K562 (cell line): ENCODE data around the gene TMEM151A. TPM values are rescaled to one million over a fixed set of nuclear protein-coding genes. Genes with fewer than 3 reads are reported as not detected.
A peak's percentile ranks its signal among the peaks of the same experiment; 100 is the strongest.

Experiments used
- E2F1 ChIP-seq: sonication (generic); formaldehyde crosslinking; IDR thresholded peaks from 2 replicates; pipeline ENCODE4 v1.8.1; 2023; ENCODE audit warnings: mild to moderate bottlenecking, missing genetic modification reagents, moderate library complexity
- ETS1 ChIP-seq: conservative IDR thresholded peaks from 2 replicates; pipeline ENCODE4 v1.6.1; 2011; ENCODE audit warnings: low read depth, mild to moderate bottlenecking, low read length; ENCODE audit not compliant: control insufficient read depth
- FOXJ2 ChIP-seq: fragments of 200-800 bp; sonication (Bioruptor generic); IDR thresholded peaks from 2 replicates; pipeline ENCODE4 v1.6.1; 2016; ENCODE audit warnings: missing genetic modification characterization, missing compliant biosample characterization
- HNRNPH1 ChIP-seq: fragments of 200-400 bp; formaldehyde crosslinking; optimal IDR thresholded peaks from 2 replicates; pipeline ENCODE3; 2017; ENCODE audit warnings: low read depth, mild to moderate bottlenecking, low read length, moderate library complexity
- KDM4B ChIP-seq, 2 experiments: fragments of 450-650 bp in 1 of 2; sonication (generic) in 1 of 2; IDR thresholded peaks; 2 replicates each; pipeline ENCODE4 v1.6.1; 2016 to 2017; ENCODE audit warnings: borderline replicate concordance in 2 of 2, antibody characterized with exemption in 1 of 2, low read depth in 1 of 2, mild to moderate bottlenecking in 1 of 2
- MBD2 ChIP-seq: sonication (generic); IDR thresholded peaks from 2 replicates; pipeline ENCODE4 v1.6.1; 2016; ENCODE audit warnings: low read depth, borderline replicate concordance
- PCBP2 ChIP-seq: fragments of 200-400 bp; formaldehyde crosslinking; IDR thresholded peaks from 2 replicates; pipeline ENCODE4 v1.6.1; 2018; ENCODE audit warnings: low read length, low read depth, mild to moderate bottlenecking, moderate library complexity; ENCODE audit not compliant: poor library complexity, severe bottlenecking
- RCOR1 ChIP-seq, 2 experiments: IDR thresholded peaks; 2 replicates each; pipeline ENCODE4 v1.6.1; 2012; ENCODE audit warnings: low read depth in 2 of 2, low read length in 2 of 2, borderline replicate concordance in 1 of 2, improper control_type of control experiment in 1 of 2
- SAFB ChIP-seq: fragments of 200-400 bp; formaldehyde crosslinking; IDR thresholded peaks from 2 replicates; pipeline ENCODE4 v1.6.1; 2017; ENCODE audit warnings: low read depth, low read length, borderline replicate concordance
- SRSF3 ChIP-seq: fragments of 200-400 bp; formaldehyde crosslinking; IDR thresholded peaks from 2 replicates; pipeline ENCODE4 v1.6.1; 2016; ENCODE audit warnings: mild to moderate bottlenecking, low read length, moderate library complexity; ENCODE audit not compliant: insufficient read depth
- STAG1 ChIP-seq: sonication (generic); formaldehyde crosslinking; IDR thresholded peaks from 2 replicates; pipeline ENCODE4 v1.5.0; 2020; ENCODE audit warnings: missing genetic modification reagents, borderline replicate concordance
- STAT6 ChIP-seq: sonication (generic); formaldehyde crosslinking; IDR thresholded peaks from 2 replicates; pipeline ENCODE4 v1.8.1; 2023; ENCODE audit warnings: mild to moderate bottlenecking, missing genetic modification reagents
- SUPT5H ChIP-seq: fragments of 450-650 bp; IDR thresholded peaks from 2 replicates; pipeline ENCODE4 v1.6.1; 2016
- ZBTB9 ChIP-seq: fragments of 450-650 bp; formaldehyde crosslinking; IDR thresholded peaks from 2 replicates; pipeline ENCODE4 v1.4.0; 2020; ENCODE audit warnings: mild to moderate bottlenecking, moderate library complexity
- ZNF263 ChIP-seq: sonication (generic); formaldehyde crosslinking; IDR thresholded peaks from 2 replicates; pipeline ENCODE4 v1.8.0; 2022; ENCODE audit warnings: mild to moderate bottlenecking, missing genetic modification reagents, borderline replicate concordance
- ZNF561 ChIP-seq: fragments of 450-650 bp; formaldehyde crosslinking; conservative IDR thresholded peaks from 2 replicates; pipeline ENCODE4 v1.4.0; 2020; ENCODE audit warnings: mild to moderate bottlenecking, moderate library complexity
- ZNF639 ChIP-seq, 2 experiments: fragments of 200-800 bp in 1 of 2; sonication (Bioruptor generic) in 1 of 2; sonication (generic) in 1 of 2; formaldehyde crosslinking in 1 of 2; IDR thresholded peaks in 1 of 2; conservative IDR thresholded peaks in 1 of 2; 2 replicates each; pipeline versions ENCODE4 v1.5.0 to v1.6.1; 2016 to 2020; ENCODE audit warnings: missing compliant biosample characterization in 1 of 2, missing genetic modification characterization in 1 of 2, missing genetic modification reagents in 1 of 2
- ZNF644 ChIP-seq: fragments of 200-800 bp; sonication (Bioruptor generic); IDR thresholded peaks from 2 replicates; pipeline ENCODE4 v1.6.1; 2016; ENCODE audit warnings: low read depth, missing genetic modification characterization, missing compliant biosample characterization
- polyA plus RNA-seq, 8 experiments: library from polyadenylated mRNA; depleted of rRNA in 4 of 8; stranded (reverse) in 5 of 8; unstranded in 3 of 8; fragments of >200 nt; fragmentation: Nextera tagmentation in 2 of 8; fragmentation: Illumina TruSeq in 1 of 8; extraction: Ambion mirVana in 2 of 8; extraction: Trizol in 1 of 8; gene quantifications; 2 replicates each; pipeline versions ENCODE4 v1.2.1 to v1.2.3, GENCODE V29; 2011 to 2014; ENCODE audit warnings: inconsistent platforms in 1 of 8, missing spikeins in 1 of 8
- total RNA-seq, 7 experiments: library from RNA; depleted of rRNA in 6 of 7; stranded (reverse); fragments of >200 nt in 6 of 7; fragmentation: Illumina TruSeq in 2 of 7; extraction: Trizol in 2 of 7; gene quantifications; 2 replicates each; pipeline versions ENCODE4 v1.2.1 to v1.2.3, GENCODE V29; 2011 to 2021; ENCODE audit warnings: low replicate concordance in 1 of 7

TMEM151A gene
- total and polyA plus RNA-seq, 9 of the 15 experiments (the other 6 are each of a cell fraction or from before 2014, with no cell fraction given) = not detected

- TF ChIP-seq ZBTB9 (CRISPR knock-in tag) (0 out of 2 replicates have a peak, but pooled peaks have one; percentile 34), STAG1 (CRISPR knock-in tag) (no peak), HNRNPH1 (no peak), E2F1 (CRISPR knock-in tag) (peak; percentile 51; the same call in 1 of the 2 replicates), ZNF644 (tag) (no peak), FOXJ2 (tag) (no peak), ZNF561 (CRISPR knock-in tag) (no peak), SRSF3 (no peak), RCOR1 (IDR thresholded peaks at IDR 0.05; ENCODE audit: borderline replicate concordance in 1 of 2, low read depth in 2 of 2, low read length in 2 of 2) (peak in 1 of 2 experiments; percentile 92; a peak in 2 of 4 replicates), ZNF263 (CRISPR knock-in tag) (peak; percentile 84), SAFB (peak; percentile 27; the same call in 1 of the 2 replicates), SUPT5H (no peak), MBD2 (no peak), STAT6 (no peak; the same call in 1 of the 2 replicates), PCBP2 (no peak), KDM4B (IDR thresholded peaks at IDR 0.05; ENCODE audit: borderline replicate concordance in 2 of 2, low read depth in 1 of 2) (no peak), ZNF639 (CRISPR knock-in tag; conservative IDR thresholded peaks at IDR 0.05 in 1 of 2, IDR thresholded peaks at IDR 0.05 in 1 of 2) (no peak), ETS1 (peak; percentile 90)
Observed at GRCh38 chr11:66289548-66290329, 2.0 kb upstream of the TMEM151A start (continued).
